H1 (cell line): ENCODE data around the gene RAP1GDS1. TPM values are rescaled to one million over a fixed set of nuclear protein-coding genes. Genes with fewer than 3 reads are reported as not detected.

Experiments
- CTCF ChIA-PET: fragments of 300-600 bp; sonication (Branson Sonifier 250); formaldehyde crosslinking; loops from one replicate; lab custom pipeline; 2021; ENCODE audit not compliant: partially characterized antibody; lab: Charles Lee
- POLR2A ChIA-PET: fragments of 300-600 bp; sonication (Branson Sonifier 250); formaldehyde crosslinking; loops from one replicate; lab custom pipeline; 2021; ENCODE audit warnings: inconsistent platforms; ENCODE audit not compliant: partially characterized antibody; lab: Charles Lee
- DNase-seq, 2 experiments: peaks; one replicate each; pipeline versions ENCODE4 v3.0.0 to v3.0.0-alpha.2; 2010 to 2022; ENCODE audit warnings: low spot score in 2 of 2, low read depth in 1 of 2, mixed read lengths in 1 of 2
- FAIRE-seq: peaks from 2 replicates; lab custom pipeline; 2011; peaks lifted over from hg19 to GRCh38; lab: Jason Lieb, UNC
- H2AFZ ChIP-seq: 2 replicates; pipeline ENCODE4 v1.8.1; 2012; ENCODE audit warnings: low read length, inconsistent platforms
- H2AK5ac ChIP-seq: 2 replicates; pipeline ENCODE4 v1.6.1; 2013; ENCODE audit warnings: low read depth, low read length
- H2BK120ac ChIP-seq: replicated peaks from 2 replicates; pipeline ENCODE3; 2013; ENCODE audit warnings: low read depth, low read length, inconsistent platforms
- H2BK12ac ChIP-seq: 2 replicates; pipeline ENCODE4 v1.6.1; 2013; ENCODE audit warnings: low read depth, low read length
- H2BK15ac ChIP-seq: 2 replicates; pipeline ENCODE4 v1.6.1; 2013; ENCODE audit warnings: low read length
- H2BK20ac ChIP-seq: 2 replicates; pipeline ENCODE4 v1.6.1; 2013; ENCODE audit warnings: low read length
- H2BK5ac ChIP-seq: 2 replicates; pipeline ENCODE4 v1.6.1; 2013; ENCODE audit warnings: low read depth, low read length
- H3K14ac ChIP-seq: 2 replicates; pipeline ENCODE4 v1.6.1; 2013; ENCODE audit warnings: inconsistent platforms; ENCODE audit not compliant: insufficient read length
- H3K18ac ChIP-seq: 2 replicates; pipeline ENCODE4 v1.6.1; 2013; ENCODE audit warnings: low read length; ENCODE audit errors: extremely low read depth
- H3K23ac ChIP-seq: 2 replicates; pipeline ENCODE4 v1.6.1; 2013; ENCODE audit warnings: inconsistent platforms; ENCODE audit not compliant: insufficient read length
- H3K23me2 ChIP-seq: 2 replicates; pipeline ENCODE4 v1.6.1; 2013; ENCODE audit warnings: low read depth, low read length
- H3K27ac ChIP-seq: 2 replicates; pipeline ENCODE4 v1.6.1; 2011; ENCODE audit warnings: low read depth, low read length, inconsistent platforms
- H3K27me3 ChIP-seq, 4 experiments: replicated peaks in 1 of 4; 1 replicate in 1 of 4; 2 replicates in 3 of 4; pipeline versions ENCODE4 v1.6.1 to v1.8.1; 2011 to 2013; ENCODE audit warnings: low read length in 3 of 4, mild to moderate bottlenecking in 3 of 4, inconsistent platforms in 2 of 4, mixed read lengths in 2 of 4, moderate library complexity in 1 of 4; ENCODE audit not compliant: control insufficient read depth in 3 of 4, insufficient read depth in 3 of 4; ENCODE audit errors: extremely low read depth in 1 of 4
- H3K36me3 ChIP-seq, 4 experiments: 2 replicates each; pipeline versions ENCODE4 v1.6.1 to v1.8.1; 2011 to 2013; ENCODE audit warnings: mild to moderate bottlenecking in 4 of 4, low read length in 3 of 4, moderate library complexity in 2 of 4, control low read depth in 1 of 4, inconsistent platforms in 1 of 4; ENCODE audit not compliant: insufficient read depth in 4 of 4, control insufficient read depth in 2 of 4
- H3K4ac ChIP-seq: replicated peaks from 2 replicates; pipeline ENCODE3; 2013; ENCODE audit warnings: low read length, low read depth, mixed read lengths, inconsistent platforms; ENCODE audit not compliant: insufficient read length
- H3K4me1 ChIP-seq, 4 experiments: replicated peaks in 1 of 4; 1 replicate in 1 of 4; 2 replicates in 3 of 4; pipeline versions ENCODE4 v1.6.1 to v1.8.1; 2011 to 2013; ENCODE audit warnings: low read length in 3 of 4, inconsistent platforms in 2 of 4, mixed read lengths in 1 of 4; ENCODE audit not compliant: insufficient read depth in 4 of 4, control insufficient read depth in 3 of 4
- H3K4me2 ChIP-seq, 2 experiments: 2 replicates each; pipeline versions ENCODE4 v1.6.1 to v1.8.1; 2011 to 2013; ENCODE audit warnings: low read depth in 2 of 2, low read length in 2 of 2, control low read depth in 1 of 2, inconsistent platforms in 1 of 2, mild to moderate bottlenecking in 1 of 2; ENCODE audit not compliant: insufficient read depth in 1 of 2
- H3K4me3 ChIP-seq, 4 experiments: fragments of 200-600, 300-600 bp in 1 of 4; sonication (generic), shearing (Covaris generic), sonication (Bioruptor Twin) in 1 of 4; 2 replicates each; pipeline versions ENCODE4 v1.5.1 to v1.8.1; 2011 to 2016; ENCODE audit warnings: low read length in 4 of 4, low read depth in 3 of 4, control low read depth in 2 of 4, inconsistent platforms in 2 of 4, mild to moderate bottlenecking in 2 of 4, mixed read lengths in 1 of 4, moderate library complexity in 1 of 4; ENCODE audit not compliant: insufficient read depth in 2 of 4; ENCODE audit errors: extremely low read depth in 1 of 4
- H3K56ac ChIP-seq: replicated peaks from 2 replicates; pipeline ENCODE3; 2013; ENCODE audit warnings: low read depth, mild to moderate bottlenecking, mixed read lengths, low read length, inconsistent platforms; ENCODE audit not compliant: insufficient read length
- H3K79me1 ChIP-seq: 2 replicates; pipeline ENCODE4 v1.6.1; 2013; ENCODE audit warnings: low read depth, low read length, control low read depth
- H3K79me2 ChIP-seq, 2 experiments: 2 replicates each; pipeline versions ENCODE4 v1.6.1 to v1.8.1; 2012 to 2013; ENCODE audit warnings: low read length in 2 of 2, mild to moderate bottlenecking in 2 of 2, inconsistent platforms in 1 of 2; ENCODE audit not compliant: insufficient read depth in 2 of 2, control insufficient read depth in 1 of 2
- H3K9ac ChIP-seq, 4 experiments: replicated peaks in 1 of 4; 1 replicate in 1 of 4; 2 replicates in 3 of 4; pipeline versions ENCODE4 v1.6.1 to v1.8.1; 2011 to 2013; ENCODE audit warnings: low read depth in 3 of 4, low read length in 3 of 4, control low read depth in 2 of 4, mild to moderate bottlenecking in 2 of 4, moderate library complexity in 2 of 4, inconsistent platforms in 1 of 4; ENCODE audit errors: extremely low read depth in 1 of 4
- H3K9me3 ChIP-seq, 2 experiments: 2 replicates each; pipeline versions ENCODE4 v1.6.1 to v1.8.1; 2012 to 2013; ENCODE audit warnings: mild to moderate bottlenecking in 2 of 2, moderate library complexity in 2 of 2, control low read depth in 1 of 2, inconsistent platforms in 1 of 2, low read depth in 1 of 2, low read length in 1 of 2, mixed read lengths in 1 of 2; ENCODE audit not compliant: insufficient read depth in 2 of 2
- H4K20me1 ChIP-seq, 2 experiments: replicated peaks in 1 of 2; 2 replicates each; pipeline versions ENCODE3 to v1.8.1; 2011 to 2013; ENCODE audit warnings: inconsistent platforms in 2 of 2, low read length in 2 of 2, mild to moderate bottlenecking in 1 of 2; ENCODE audit not compliant: insufficient read depth in 2 of 2, control insufficient read depth in 1 of 2
- H4K5ac ChIP-seq: 2 replicates; pipeline ENCODE4 v1.6.1; 2013; ENCODE audit warnings: low read length, low read depth, mixed read lengths, inconsistent platforms; ENCODE audit not compliant: insufficient read length
- H4K8ac ChIP-seq: 2 replicates; pipeline ENCODE4 v1.8.0; 2013; ENCODE audit warnings: mild to moderate bottlenecking, moderate library complexity, low read length, inconsistent platforms; ENCODE audit not compliant: insufficient read depth; ENCODE audit errors: extremely low read depth
- H4K91ac ChIP-seq: replicated peaks from 2 replicates; pipeline ENCODE3; 2013; ENCODE audit warnings: low read length, mixed read lengths, inconsistent platforms; ENCODE audit not compliant: insufficient read length
- CBX8 ChIP-seq: fragments of 300-800, 300-1000 bp; sonication (generic); IDR thresholded peaks from 2 replicates; pipeline ENCODE4 v1.7.1; 2016; ENCODE audit warnings: low read depth, low read length, borderline replicate concordance
- RFX5 ChIP-seq: IDR thresholded peaks from 2 replicates; pipeline ENCODE4 v1.6.1; 2011; ENCODE audit warnings: low read depth, low read length, improper control_type of control experiment, borderline replicate concordance
- RXRA ChIP-seq: IDR thresholded peaks from 2 replicates; pipeline ENCODE4 v1.6.1; 2011; ENCODE audit warnings: low read depth, mild to moderate bottlenecking, low read length, moderate library complexity; ENCODE audit not compliant: insufficient read depth
- SP4 ChIP-seq: IDR thresholded peaks from 2 replicates; pipeline ENCODE4 v1.6.1; 2012; ENCODE audit warnings: low read length, inconsistent platforms
- WGBS, 2 experiments: shearing (Covaris generic) in 1 of 2; methylation state at CpG; one replicate each; pipeline versions ENCODE4 v1.1.6 to v1.1.7; 2013 to 2015; ENCODE audit warnings: low lambda C conversion rate in 2 of 2, mixed read lengths in 2 of 2, inconsistent platforms in 1 of 2, low coverage in 1 of 2, missing lambda C conversion rate in 1 of 2; ENCODE audit not compliant: insufficient replicate concordance in 2 of 2, insufficient coverage in 1 of 2, insufficient read length in 1 of 2; ENCODE audit errors: extremely low coverage in 1 of 2, missing lambda C conversion rate in 1 of 2; 5-methylcytosine and 5-hydroxymethylcytosine counted together
- polyA plus RNA-seq, 7 experiments: library from polyadenylated mRNA; depleted of rRNA in 3 of 7; stranded (reverse) in 5 of 7; unstranded in 2 of 7; fragments of >200 nt in 5 of 7; fragments of 200-250 nt in 2 of 7; gene quantifications; 1 replicate in 5 of 7; 2 replicates in 1 of 7; 4 replicates in 1 of 7; pipeline versions ENCODE4 v1.2.1 to v1.2.3, GENCODE V29; 2011 to 2013; ENCODE audit warnings: missing spikeins in 2 of 7, mixed read lengths in 2 of 7
- total RNA-seq: library from RNA; stranded (reverse); fragmentation: NEBNext Ultra II Directional; extraction: Animal tissue kit (Norgen Biotek cat#: 25700); gene quantifications from 2 replicates; pipeline ENCODE4 v1.2.1, GENCODE V29; 2021
- TF ChIP-seq, protein P1 (sequence below): IDR thresholded peaks from 2 replicates; pipeline ENCODE4 v1.6.1; 2012; ENCODE audit warnings: inconsistent platforms

The RAP1GDS1 gene
- total and polyA plus RNA-seq, 2 of the 8 experiments (the other 6 are each of a cell fraction or from before 2014, with no cell fraction given), result 12.8 to 31.9 TPM

DNA sequence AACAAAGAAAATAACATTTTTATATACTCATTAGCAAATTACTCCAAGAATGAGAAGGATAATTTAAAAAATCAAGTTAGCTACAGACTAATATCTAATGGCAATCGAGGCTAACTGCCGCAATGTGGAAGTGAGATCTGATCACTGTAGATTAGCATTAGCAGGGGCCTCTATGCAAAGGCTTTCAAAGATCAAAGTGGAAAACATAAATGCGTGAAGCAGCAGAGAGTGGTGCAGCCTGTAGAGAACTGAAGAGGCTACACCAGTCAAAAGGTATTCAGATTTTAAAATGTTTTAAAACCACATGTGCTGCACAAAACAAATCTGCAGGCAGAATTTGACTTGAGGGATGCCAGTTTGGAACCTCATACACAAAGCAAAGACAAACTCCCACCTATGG lies 24.0 kb upstream of the RAP1GDS1 start:
- no peak overlapping the region for H2BK12ac ChIP-seq
- H2AFZ ChIP-seq, result no peak overlapping the region
- no peak overlapping the region for H3K14ac ChIP-seq
- H3K56ac ChIP-seq, result no peak overlapping the region
- FAIRE-seq, result no peak
- no peak for DNase-seq
- no peak overlapping the region for H3K18ac ChIP-seq
- H2AK5ac ChIP-seq, result no peak overlapping the region
- no peak overlapping the region for H2BK120ac ChIP-seq
- peaks cover 0 to 5% (median 0%) of the 10 kb centered on the region in 4 experiments; a peak in 1 of 7 replicates for H3K4me1 ChIP-seq
- H4K8ac ChIP-seq, result no peak overlapping the region
- no peak overlapping the region for H4K91ac ChIP-seq
- no peak overlapping the region for H3K4ac ChIP-seq
- H3K79me1 ChIP-seq, result no peaks in the 10 kb centered on the region
- no peak overlapping the region for H3K9ac ChIP-seq
- H3K79me2 ChIP-seq, result no peaks in the 10 kb centered on the region
- no peak overlapping the region for H2BK20ac ChIP-seq
- no peak overlapping the region for H3K27ac ChIP-seq
- CTCF ChIA-PET, result interaction anchor here (0.6 to 0.9 kb wide), 2 partner anchors 12 to 303 kb away, joined by 3 read pairs; no protein-coding TSS in a partner anchor
- no peaks in the 10 kb centered on the region for H4K20me1 ChIP-seq
- H3K4me3 ChIP-seq, result no peak overlapping the region
- H2BK15ac ChIP-seq, result no peak overlapping the region
- POLR2A ChIA-PET, result no interaction called here
- H3K23ac ChIP-seq, result no peak overlapping the region
- H3K9me3 ChIP-seq, result no peaks in the 10 kb centered on the region
- TF ChIP-seq SP4 (no peak), CBX8 (no peak), RFX5 (no peak), RXRA (no peak)
- TF ChIP-seq, protein P1, sequence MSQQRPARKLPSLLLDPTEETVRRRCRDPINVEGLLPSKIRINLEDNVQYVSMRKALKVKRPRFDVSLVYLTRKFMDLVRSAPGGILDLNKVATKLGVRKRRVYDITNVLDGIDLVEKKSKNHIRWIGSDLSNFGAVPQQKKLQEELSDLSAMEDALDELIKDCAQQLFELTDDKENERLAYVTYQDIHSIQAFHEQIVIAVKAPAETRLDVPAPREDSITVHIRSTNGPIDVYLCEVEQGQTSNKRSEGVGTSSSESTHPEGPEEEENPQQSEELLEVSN, result no peak
- no peaks in the 10 kb centered on the region for H3K36me3 ChIP-seq
- no peaks in the 10 kb centered on the region for H3K27me3 ChIP-seq
- no peak overlapping the region for H4K5ac ChIP-seq
- WGBS, 2 experiments, result 93% methylated on average over 3 of the region's 3 CpGs; no CpG with 5 or more reads in 1 of the 2 experiments
- no peaks in the 10 kb centered on the region for H3K23me2 ChIP-seq
- no peak overlapping the region for H3K4me2 ChIP-seq
- no peak overlapping the region for H2BK5ac ChIP-seq
